Measurements from ENCODE around the gene SLC26A9.

GRCh38 chr1:205948039-205948438 is 4.8 kb upstream of the SLC26A9 start:
- no peak for TF ChIP-seq FOXK2 (IDR thresholded peaks at IDR 0.05)
- no peak for TF ChIP-seq ZBED1 (IDR thresholded peaks at IDR 0.05; ENCODE audit: borderline replicate concordance)
- TF ChIP-seq MXI1 (IDR thresholded peaks at IDR 0.05; ENCODE audit: low read depth, low read length) = no peak
- no peak for TF ChIP-seq RFX5 (IDR thresholded peaks at IDR 0.05; ENCODE audit: low read depth, low read length)
- no peak for TF ChIP-seq GABPA (IDR thresholded peaks at IDR 0.05; ENCODE audit: low read depth)
- no peak for TF ChIP-seq CTCF (IDR thresholded peaks at IDR 0.05 in 2 of 3, conservative IDR thresholded peaks at IDR 0.05 in 1 of 3; ENCODE audit: control insufficient read depth in 2 of 3, extremely low read depth in 1 of 3, insufficient read depth in 1 of 3, low read depth in 3 of 3, low read length in 3 of 3)
- no peak for TF ChIP-seq ELK1 (IDR thresholded peaks at IDR 0.05; ENCODE audit: low read depth, low read length)
- TF ChIP-seq ASH2L (IDR thresholded peaks at IDR 0.05; ENCODE audit: borderline replicate concordance, low read depth) = no peak
- no peak for TF ChIP-seq CBFB (IDR thresholded peaks at IDR 0.05; ENCODE audit: low read depth)
